LNCaP clone FGC (cell line): ENCODE measurements around the gene BATF2.

Source experiments
- DNase-seq: peaks from one replicate; pipeline ENCODE4 v3.0.0-alpha.2; 2011; ENCODE audit warnings: low read depth
- H3K4me3 ChIP-seq: 2 replicates; pipeline ENCODE4 v1.5.1; 2011; ENCODE audit warnings: mild to moderate bottlenecking, low read depth, low read length, control low read depth
- TF ChIP-seq, protein P1 (sequence below): IDR thresholded peaks from 2 replicates; pipeline ENCODE4 v1.5.1; 2012; ENCODE audit warnings: mild to moderate bottlenecking; ENCODE audit not compliant: control insufficient read depth, insufficient read depth; ENCODE audit errors: extremely low read depth

Gene BATF2

DNA sequence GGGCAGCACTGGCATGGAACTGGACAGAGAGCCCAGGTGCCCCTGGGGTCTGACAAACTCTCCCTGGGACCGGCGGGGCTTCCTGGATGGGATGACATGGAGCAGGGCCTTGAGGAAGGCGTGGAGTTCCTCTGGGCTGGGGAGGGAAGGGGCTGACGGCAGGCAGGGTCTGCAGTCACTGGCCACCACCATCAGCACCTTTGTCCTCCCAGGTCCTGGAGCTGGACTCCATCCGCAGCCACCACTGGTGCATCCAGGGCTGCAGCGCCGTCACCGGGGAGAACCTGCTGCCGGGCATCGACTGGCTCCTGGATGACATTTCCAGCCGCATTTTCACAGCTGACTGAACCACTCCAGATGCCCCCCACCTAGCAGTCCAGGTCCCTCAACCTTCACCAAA, 24.7 kb upstream of the BATF2 start:
- TF ChIP-seq, protein P1, sequence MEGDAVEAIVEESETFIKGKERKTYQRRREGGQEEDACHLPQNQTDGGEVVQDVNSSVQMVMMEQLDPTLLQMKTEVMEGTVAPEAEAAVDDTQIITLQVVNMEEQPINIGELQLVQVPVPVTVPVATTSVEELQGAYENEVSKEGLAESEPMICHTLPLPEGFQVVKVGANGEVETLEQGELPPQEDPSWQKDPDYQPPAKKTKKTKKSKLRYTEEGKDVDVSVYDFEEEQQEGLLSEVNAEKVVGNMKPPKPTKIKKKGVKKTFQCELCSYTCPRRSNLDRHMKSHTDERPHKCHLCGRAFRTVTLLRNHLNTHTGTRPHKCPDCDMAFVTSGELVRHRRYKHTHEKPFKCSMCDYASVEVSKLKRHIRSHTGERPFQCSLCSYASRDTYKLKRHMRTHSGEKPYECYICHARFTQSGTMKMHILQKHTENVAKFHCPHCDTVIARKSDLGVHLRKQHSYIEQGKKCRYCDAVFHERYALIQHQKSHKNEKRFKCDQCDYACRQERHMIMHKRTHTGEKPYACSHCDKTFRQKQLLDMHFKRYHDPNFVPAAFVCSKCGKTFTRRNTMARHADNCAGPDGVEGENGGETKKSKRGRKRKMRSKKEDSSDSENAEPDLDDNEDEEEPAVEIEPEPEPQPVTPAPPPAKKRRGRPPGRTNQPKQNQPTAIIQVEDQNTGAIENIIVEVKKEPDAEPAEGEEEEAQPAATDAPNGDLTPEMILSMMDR: no peak
- no peak for DNase-seq

DNA sequence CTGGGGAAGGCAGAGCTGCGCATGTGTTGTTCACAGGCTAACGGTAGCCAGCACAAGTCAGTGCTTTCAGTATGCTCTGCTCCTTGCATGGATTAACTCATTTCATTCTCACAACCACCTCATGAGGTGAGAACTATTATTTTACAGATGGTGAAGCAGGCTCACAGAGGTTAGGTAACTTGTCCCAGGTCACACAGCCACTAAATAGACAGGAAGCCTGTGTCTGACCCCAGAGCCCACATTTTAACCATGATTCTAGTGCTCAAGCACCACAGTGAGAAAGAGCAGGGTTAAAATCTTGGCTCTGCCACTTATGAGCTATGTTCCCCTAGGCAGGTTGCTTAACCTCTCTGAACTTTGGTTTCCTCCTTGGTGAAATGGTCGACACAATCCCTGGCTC, 24.2 kb upstream of the BATF2 start:
- TF ChIP-seq, protein P1: no peak
- H3K4me3 ChIP-seq: no peak overlapping the region
- DNase-seq: no peak

More for the DNA sequence above, 24.7 kb upstream of the BATF2 start:
- H3K4me3 ChIP-seq: no peak overlapping the region

DNA sequence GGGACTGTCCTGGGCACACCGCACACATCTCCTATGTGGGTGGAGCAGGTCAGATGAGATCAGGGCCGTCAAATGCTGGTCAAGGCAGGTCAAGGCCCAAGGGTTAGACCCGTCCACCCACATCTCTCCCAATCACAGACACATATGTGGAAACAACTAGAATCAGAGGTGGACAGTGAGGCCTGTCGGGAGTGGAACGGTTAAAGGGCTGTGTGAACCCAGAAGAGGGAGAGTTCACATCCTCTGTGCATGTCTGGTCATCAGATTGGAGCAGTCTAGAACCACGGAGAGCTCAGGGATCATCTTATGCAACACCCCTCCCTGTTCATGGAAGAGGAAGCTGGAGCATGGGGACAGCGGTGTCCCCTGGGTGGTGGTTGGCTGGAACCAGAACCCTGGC, 23.1 kb upstream of the BATF2 start:
- H3K4me3 ChIP-seq: no peak overlapping the region
- TF ChIP-seq, protein P1: no peak
- DNase-seq: no peak

DNA sequence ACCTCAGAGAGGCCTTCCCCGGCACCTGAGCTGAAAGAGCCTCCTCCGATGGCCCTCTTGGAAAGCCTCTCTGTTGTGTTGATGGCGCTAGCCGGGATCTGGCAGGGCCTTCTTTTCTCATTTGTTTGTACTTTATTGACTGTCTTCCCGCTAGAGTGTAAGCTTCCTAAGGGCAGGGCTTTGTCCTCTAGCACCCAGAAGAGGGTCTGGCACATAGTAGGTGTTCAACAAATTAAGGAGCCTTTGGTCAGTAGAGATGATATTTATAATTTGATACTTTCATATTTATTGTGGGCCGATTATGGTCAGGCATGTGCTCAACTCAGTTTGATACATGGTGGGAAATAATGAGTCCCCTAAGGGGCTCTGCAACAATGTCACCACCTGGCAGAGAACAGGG, 21.2 kb upstream of the BATF2 start:
- TF ChIP-seq, protein P1: no peak
- H3K4me3 ChIP-seq: no peak overlapping the region

DNA sequence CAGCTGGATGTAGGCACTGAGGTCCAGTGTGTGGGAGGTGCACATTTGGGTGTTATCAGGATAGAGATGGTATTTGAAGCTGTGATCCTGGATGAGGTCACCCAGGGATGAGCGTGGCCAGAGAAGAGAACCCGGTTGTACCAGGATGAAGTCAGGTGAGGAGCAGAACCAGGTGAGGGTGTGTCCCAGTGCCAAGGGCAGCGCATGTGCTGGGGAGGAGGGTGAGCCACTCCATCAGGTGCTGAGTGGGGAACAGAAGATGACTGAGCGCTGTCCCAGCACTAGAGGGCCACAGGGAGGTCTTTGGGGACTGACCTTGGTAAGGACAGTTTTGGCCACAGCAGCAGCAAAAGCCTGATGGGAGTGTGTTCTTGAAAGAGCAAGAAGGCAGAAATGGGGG, 19.9 kb upstream of the BATF2 start:
- H3K4me3 ChIP-seq: no peak overlapping the region
- DNase-seq: no peak
- TF ChIP-seq, protein P1: no peak

More for the DNA sequence above, 21.2 kb upstream of the BATF2 start:
- DNase-seq: no peak

DNA sequence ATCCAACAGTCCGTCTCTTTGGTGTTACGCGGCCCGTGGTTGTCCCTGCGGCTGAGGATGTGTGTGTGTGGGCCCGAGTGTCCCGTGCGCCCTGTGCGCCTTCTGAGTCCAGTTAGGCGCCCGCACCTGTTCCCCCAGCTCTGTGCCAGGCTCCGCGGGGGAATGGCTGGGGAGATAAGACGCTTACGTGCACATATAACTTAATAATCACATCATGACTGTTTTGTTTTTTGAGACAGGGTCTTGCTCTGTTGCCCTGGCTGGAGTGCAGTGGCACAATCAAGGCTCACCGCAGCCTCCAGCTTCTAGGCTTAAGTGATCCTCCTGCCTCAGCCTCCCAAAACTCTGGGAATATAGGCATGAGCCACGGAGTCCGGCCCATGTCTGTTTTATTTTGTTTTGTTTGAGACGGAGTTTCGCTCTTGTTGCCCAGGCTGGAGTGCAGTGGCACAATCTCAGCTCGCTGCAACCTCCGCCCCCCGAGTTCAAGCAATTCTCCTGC, 18.0 kb upstream of the BATF2 start:
- DNase-seq: no peak
- peak overlapping the region; percentile 79 for H3K4me3 ChIP-seq
- TF ChIP-seq, protein P1: no peak
